ENCODE results near the gene DPP6. TPM values are rescaled to one million over a fixed set of nuclear protein-coding genes. Genes with fewer than 3 reads are reported as not detected.
"Not testable (repeated sequence)": the region's sequence is repeated elsewhere in the genome, so short reads cannot be mapped to it uniquely, and the experiment has no call there.

DPP6 gene
- total RNA-seq, 1 experiment from 2014 or later = not detected

DNA sequence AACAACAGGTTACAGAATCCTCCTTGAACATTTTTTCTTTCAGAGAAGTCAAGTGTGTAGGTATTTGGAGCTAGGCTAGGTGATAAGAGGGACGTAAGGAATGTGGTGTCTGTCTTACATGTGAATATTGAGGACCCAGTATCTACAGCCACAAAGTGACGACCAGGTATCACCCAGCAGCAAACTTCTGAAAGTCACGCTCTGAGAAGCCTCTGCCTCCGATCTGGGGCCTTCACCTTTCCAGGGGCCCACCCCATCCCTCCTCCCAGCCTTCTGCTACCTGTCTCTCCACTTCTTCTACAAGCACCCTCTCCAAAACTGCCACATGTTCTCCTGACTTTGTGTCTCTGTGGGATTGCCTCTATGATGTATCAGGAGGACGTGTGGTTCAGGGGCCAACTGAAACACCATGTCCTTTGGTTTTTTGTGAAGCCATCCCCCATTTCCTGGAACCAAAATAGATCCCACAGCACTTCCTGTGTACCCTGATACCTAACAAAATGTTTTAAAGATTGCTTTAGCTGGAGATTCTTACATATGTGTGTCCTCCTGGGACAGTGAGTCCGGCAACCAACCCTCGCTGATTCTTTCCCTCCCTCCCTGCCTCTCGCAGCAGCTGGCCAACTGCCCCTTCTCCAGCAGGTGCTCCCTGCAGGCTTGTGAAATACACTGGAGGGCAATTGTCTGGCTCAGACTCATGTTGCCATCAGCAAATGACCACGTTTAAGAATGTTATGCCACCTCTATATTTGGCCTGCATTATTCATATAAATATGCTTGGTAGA lies 93.9 kb downstream of the DPP6 start:
- not testable (repeated sequence) for H3K36me3 ChIP-seq (ENCODE audit: low read depth, low read length); H3K9me3 ChIP-seq (ENCODE audit: low read length)

DNA sequence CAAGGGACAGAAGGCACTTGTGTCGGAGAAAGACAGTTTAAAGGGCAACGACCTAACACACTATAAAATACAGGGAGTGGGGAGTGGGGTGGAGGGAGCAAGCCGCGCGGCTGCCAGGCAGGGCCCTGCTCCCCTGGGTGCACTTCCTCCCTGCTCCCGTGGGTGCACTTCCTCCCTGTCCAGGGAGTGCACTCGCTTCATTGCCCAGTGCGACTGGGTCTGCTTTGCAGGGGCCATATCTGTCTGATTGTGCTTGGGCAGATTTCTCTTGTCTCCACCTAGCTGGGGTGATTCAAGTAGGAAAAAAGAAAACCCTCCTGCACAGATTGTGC lies 94.5 kb downstream of the DPP6 start:
- H3K79me2 ChIP-seq (ENCODE audit: low read length); H3K9me3 ChIP-seq (ENCODE audit: low read length); BruUV-seq (replicated peaks); H4K20me1 ChIP-seq (ENCODE audit: low read length); H3K4me1 ChIP-seq (ENCODE audit: insufficient read depth, low read length); H3K9ac ChIP-seq (ENCODE audit: low read length); H3F3A ChIP-seq (ENCODE audit: low read length, unreplicated experiment); intact Hi-C loops (cut with micrococcal nuclease); POLR2A ChIA-PET (ENCODE audit: unreplicated experiment); H3K9me2 ChIP-seq (replicated peaks; ENCODE audit: low read length); H2AFZ ChIP-seq (ENCODE audit: low read length); H3K27me3 ChIP-seq (ENCODE audit: low read length); H3K36me3 ChIP-seq (ENCODE audit: low read depth, low read length); H3K4me3 ChIP-seq (ENCODE audit: low read length); H3K27ac ChIP-seq (ENCODE audit: low read length); CTCF ChIA-PET; ATAC-seq; DNase-seq; H3K4me2 ChIP-seq (ENCODE audit: low read length): not testable (repeated sequence)

More for the DNA sequence above, 93.9 kb downstream of the DPP6 start:
- POLR2A ChIA-PET (ENCODE audit: unreplicated experiment); CTCF ChIA-PET; H2AFZ ChIP-seq (ENCODE audit: low read length); H3K9me2 ChIP-seq (replicated peaks; ENCODE audit: low read length); ATAC-seq; H3K79me2 ChIP-seq (ENCODE audit: low read length); BruUV-seq (replicated peaks); intact Hi-C loops (cut with micrococcal nuclease); H3K27ac ChIP-seq (ENCODE audit: low read length); H3K4me1 ChIP-seq (ENCODE audit: insufficient read depth, low read length); H3K4me2 ChIP-seq (ENCODE audit: low read length); H3K4me3 ChIP-seq (ENCODE audit: low read length); H3K27me3 ChIP-seq (ENCODE audit: low read length); H4K20me1 ChIP-seq (ENCODE audit: low read length); H3K9ac ChIP-seq (ENCODE audit: low read length); H3F3A ChIP-seq (ENCODE audit: low read length, unreplicated experiment); DNase-seq: not testable (repeated sequence)

DNA sequence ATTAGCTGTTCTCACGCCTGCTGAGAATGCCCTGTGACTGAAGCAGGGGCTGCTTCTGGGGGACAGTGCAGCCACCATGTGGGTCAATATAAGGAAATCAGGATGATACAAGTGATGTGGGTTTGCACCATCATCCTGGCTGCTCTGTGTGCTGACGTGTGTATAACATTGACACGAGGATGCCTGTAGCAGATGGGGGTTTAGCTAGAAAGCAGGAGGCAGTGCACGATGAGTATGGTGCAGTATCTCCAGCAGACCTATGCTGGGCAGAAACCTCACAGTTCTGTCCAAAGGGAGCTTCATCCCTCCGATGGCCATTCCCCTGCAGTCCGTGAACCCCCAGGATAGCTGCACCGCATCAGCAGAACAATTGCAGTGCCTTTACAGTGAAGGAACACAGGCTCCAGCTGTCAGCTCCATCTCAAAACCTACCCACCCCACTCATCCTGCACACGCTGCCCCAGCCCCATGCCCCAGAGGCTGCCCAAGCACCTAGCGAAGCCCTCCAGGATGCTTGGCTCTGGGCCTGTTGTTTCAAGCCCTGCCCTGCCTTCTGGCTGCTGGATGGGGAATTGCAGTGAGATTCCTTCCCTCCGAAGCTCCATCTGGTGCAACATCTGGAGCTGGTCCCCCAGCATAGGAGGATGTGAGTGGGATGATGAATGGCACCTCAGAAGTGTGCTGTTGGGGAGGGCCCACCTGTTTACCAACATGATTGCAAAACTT lies 96.8 kb downstream of the DPP6 start:
- H3K9me2 ChIP-seq (replicated peaks; ENCODE audit: low read length); H3K4me2 ChIP-seq (ENCODE audit: low read length); DNase-seq; intact Hi-C loops (cut with micrococcal nuclease); H3K9ac ChIP-seq (ENCODE audit: low read length); H3K27me3 ChIP-seq (ENCODE audit: low read length); H3K9me3 ChIP-seq (ENCODE audit: low read length); H2AFZ ChIP-seq (ENCODE audit: low read length); CTCF ChIA-PET; H4K20me1 ChIP-seq (ENCODE audit: low read length); H3F3A ChIP-seq (ENCODE audit: low read length, unreplicated experiment); H3K4me1 ChIP-seq (ENCODE audit: insufficient read depth, low read length); H3K79me2 ChIP-seq (ENCODE audit: low read length); H3K36me3 ChIP-seq (ENCODE audit: low read depth, low read length); H3K27ac ChIP-seq (ENCODE audit: low read length); POLR2A ChIA-PET (ENCODE audit: unreplicated experiment); BruUV-seq (replicated peaks); H3K4me3 ChIP-seq (ENCODE audit: low read length): not testable (repeated sequence)
- ATAC-seq = peak; percentile 35

DNA sequence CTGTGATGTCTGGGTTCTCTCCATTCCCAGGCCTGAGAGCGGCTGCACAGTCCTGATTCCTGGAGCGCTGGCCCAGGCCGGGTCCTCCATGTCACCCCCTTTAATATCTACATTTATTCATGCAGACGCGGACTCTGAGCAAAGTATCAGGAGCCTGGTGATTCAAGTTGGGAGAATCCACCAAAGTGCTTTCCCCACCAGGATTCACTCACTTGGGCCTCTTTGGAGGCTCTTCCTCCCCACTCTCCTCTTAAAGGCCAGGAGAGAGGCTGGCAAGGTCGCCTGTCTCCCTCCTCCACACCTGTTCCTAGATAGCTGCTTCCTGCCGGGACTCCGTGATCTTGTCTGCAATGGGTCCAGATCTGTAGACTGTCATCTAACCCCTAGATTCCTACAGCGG lies 98.5 kb downstream of the DPP6 start:
- H3K27me3 ChIP-seq (ENCODE audit: low read length); DNase-seq; H3K27ac ChIP-seq (ENCODE audit: low read length); H3K4me1 ChIP-seq (ENCODE audit: insufficient read depth, low read length); POLR2A ChIA-PET (ENCODE audit: unreplicated experiment); H3F3A ChIP-seq (ENCODE audit: low read length, unreplicated experiment); H3K4me3 ChIP-seq (ENCODE audit: low read length); H3K9me2 ChIP-seq (replicated peaks; ENCODE audit: low read length); H3K36me3 ChIP-seq (ENCODE audit: low read depth, low read length); H3K79me2 ChIP-seq (ENCODE audit: low read length); BruUV-seq (replicated peaks); ATAC-seq; H3K9me3 ChIP-seq (ENCODE audit: low read length); intact Hi-C loops (cut with micrococcal nuclease); H3K4me2 ChIP-seq (ENCODE audit: low read length); H3K9ac ChIP-seq (ENCODE audit: low read length); CTCF ChIA-PET; H4K20me1 ChIP-seq (ENCODE audit: low read length); H2AFZ ChIP-seq (ENCODE audit: low read length): not testable (repeated sequence)

DNA sequence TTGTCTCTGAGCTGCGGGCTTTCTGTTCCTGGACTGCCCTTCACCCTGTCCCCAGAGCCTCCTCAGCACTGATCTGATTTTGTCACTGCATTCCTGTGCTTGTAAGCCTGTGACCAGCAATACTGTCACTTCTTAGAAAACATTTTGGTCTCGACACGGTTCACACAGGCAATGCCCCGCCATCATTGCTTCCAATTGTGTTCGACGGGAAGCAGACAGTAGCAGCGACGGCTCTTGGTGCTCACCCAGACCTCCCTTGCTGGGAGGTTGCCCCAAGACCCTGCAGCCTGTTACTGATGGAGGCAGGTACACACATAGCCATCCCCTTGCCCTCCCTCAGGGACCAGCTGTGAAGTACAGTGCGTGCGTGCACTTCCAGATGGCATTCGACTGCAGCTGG lies 99.1 kb downstream of the DPP6 start:
- H3K4me1 ChIP-seq (ENCODE audit: insufficient read depth, low read length); H3K27me3 ChIP-seq (ENCODE audit: low read length); H3K4me2 ChIP-seq (ENCODE audit: low read length); ATAC-seq; POLR2A ChIA-PET (ENCODE audit: unreplicated experiment); DNase-seq; H3K27ac ChIP-seq (ENCODE audit: low read length); H3K9me3 ChIP-seq (ENCODE audit: low read length); H3K79me2 ChIP-seq (ENCODE audit: low read length); BruUV-seq (replicated peaks); H3K9ac ChIP-seq (ENCODE audit: low read length); H3K36me3 ChIP-seq (ENCODE audit: low read depth, low read length); H2AFZ ChIP-seq (ENCODE audit: low read length); intact Hi-C loops (cut with micrococcal nuclease); CTCF ChIA-PET; H4K20me1 ChIP-seq (ENCODE audit: low read length); H3K9me2 ChIP-seq (replicated peaks; ENCODE audit: low read length); H3F3A ChIP-seq (ENCODE audit: low read length, unreplicated experiment); H3K4me3 ChIP-seq (ENCODE audit: low read length): not testable (repeated sequence)

DNA sequence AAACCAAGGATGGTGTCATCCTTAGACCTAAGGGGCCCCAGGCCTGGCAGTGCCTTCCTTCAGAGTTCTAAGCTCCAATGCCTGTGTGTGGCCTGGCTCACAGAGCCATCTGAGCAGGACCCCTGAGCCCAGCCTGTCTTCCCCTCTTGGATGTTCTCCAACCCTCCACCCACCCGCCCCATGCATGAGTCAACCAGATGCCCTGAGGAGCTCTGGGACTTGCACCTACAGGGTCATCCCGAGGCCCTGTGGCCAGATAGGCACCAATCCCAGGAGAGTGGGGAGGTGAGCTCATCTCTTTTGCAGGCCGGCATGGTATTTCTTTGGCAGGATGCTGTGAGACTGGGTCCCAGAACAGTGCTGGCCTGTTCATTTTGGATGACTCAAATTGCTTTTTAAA lies 103.7 kb downstream of the DPP6 start:
- H3K36me3 ChIP-seq (ENCODE audit: low read depth, low read length); intact Hi-C loops (cut with micrococcal nuclease); H3K9ac ChIP-seq (ENCODE audit: low read length); H3K79me2 ChIP-seq (ENCODE audit: low read length); H3K4me1 ChIP-seq (ENCODE audit: insufficient read depth, low read length); H3K27ac ChIP-seq (ENCODE audit: low read length); ATAC-seq; CTCF ChIA-PET; H2AFZ ChIP-seq (ENCODE audit: low read length); H3K9me2 ChIP-seq (replicated peaks; ENCODE audit: low read length); DNase-seq; H3K27me3 ChIP-seq (ENCODE audit: low read length); BruUV-seq (replicated peaks); H3F3A ChIP-seq (ENCODE audit: low read length, unreplicated experiment); POLR2A ChIA-PET (ENCODE audit: unreplicated experiment); H3K4me2 ChIP-seq (ENCODE audit: low read length); H3K4me3 ChIP-seq (ENCODE audit: low read length); H4K20me1 ChIP-seq (ENCODE audit: low read length); H3K9me3 ChIP-seq (ENCODE audit: low read length): not testable (repeated sequence)

DNA sequence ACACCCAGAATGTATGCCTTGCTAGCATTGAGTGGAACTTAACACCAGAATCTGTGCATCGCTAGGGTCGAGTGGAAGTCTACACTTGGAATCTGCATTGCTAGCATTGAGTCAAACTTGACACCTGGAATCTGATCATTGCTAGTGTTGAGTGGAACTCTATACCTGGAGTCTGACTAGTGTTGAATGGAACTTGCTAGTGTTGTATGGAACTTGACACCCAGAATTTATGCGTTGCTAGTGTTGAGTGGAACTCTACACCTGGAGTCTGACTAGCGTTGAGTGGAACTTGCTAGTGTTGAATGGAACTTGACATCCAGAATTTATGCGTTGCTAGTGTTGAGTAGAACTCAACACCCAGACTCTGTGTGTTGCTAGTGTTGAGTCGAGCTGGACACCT lies 110.7 kb downstream of the DPP6 start:
- POLR2A ChIA-PET (ENCODE audit: unreplicated experiment); DNase-seq; ATAC-seq; H3K9me2 ChIP-seq (replicated peaks; ENCODE audit: low read length); H2AFZ ChIP-seq (ENCODE audit: low read length); H3K27ac ChIP-seq (ENCODE audit: low read length); H3K4me2 ChIP-seq (ENCODE audit: low read length); H3F3A ChIP-seq (ENCODE audit: low read length, unreplicated experiment); BruUV-seq (replicated peaks); H3K9ac ChIP-seq (ENCODE audit: low read length); H3K9me3 ChIP-seq (ENCODE audit: low read length); CTCF ChIA-PET; intact Hi-C loops (cut with micrococcal nuclease); H3K27me3 ChIP-seq (ENCODE audit: low read length); H3K36me3 ChIP-seq (ENCODE audit: low read depth, low read length); H3K4me1 ChIP-seq (ENCODE audit: insufficient read depth, low read length); H4K20me1 ChIP-seq (ENCODE audit: low read length); H3K79me2 ChIP-seq (ENCODE audit: low read length); H3K4me3 ChIP-seq (ENCODE audit: low read length): not testable (repeated sequence)
